ENCODE results near the gene RAC2.

RAC2 gene

DNA sequence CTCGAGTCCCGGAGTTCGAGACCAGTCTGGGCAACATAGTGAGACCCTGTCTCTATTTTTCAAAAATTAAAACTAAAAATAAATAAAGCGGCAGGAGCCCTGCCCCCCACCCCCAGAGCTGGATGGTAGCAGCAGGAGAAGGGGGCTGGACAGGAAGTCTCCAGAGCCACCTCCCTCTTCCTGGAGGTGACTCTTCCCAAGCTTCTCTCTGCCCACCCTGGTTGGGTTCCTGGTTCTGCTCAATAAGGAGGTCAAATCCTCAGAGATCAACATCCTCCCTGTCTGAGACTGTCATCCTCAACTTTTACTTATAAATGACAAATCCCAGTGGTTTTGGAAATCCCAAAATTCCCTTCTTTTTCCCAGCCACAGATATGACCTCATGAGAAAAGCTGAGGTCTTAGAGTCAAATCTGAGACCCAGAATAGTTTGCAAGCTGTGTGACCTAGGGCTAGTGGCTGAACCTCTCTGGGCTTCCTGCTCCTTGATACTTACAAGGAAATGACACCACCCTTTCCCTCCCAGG is 57.0 kb downstream of the RAC2 start:
- Histone ChIP-seq H3K4me3 (ENCODE audit: low read length) (peak overlapping the region; percentile 73), H3K27ac (ENCODE audit: low read depth, low read length) (peak overlapping the region; percentile 81), H3K4me1 (ENCODE audit: control insufficient read depth, insufficient read depth, low read length) (peaks cover 27% of the 10 kb centered on the region), H3K27me3 (ENCODE audit: control insufficient read depth, insufficient read depth, low read length) (no peaks in the 10 kb centered on the region), H3K9ac (ENCODE audit: low read length) (no peak overlapping the region), H3K36me3 (ENCODE audit: control insufficient read depth, insufficient read depth, low read length) (no peaks in the 10 kb centered on the region)

DNA sequence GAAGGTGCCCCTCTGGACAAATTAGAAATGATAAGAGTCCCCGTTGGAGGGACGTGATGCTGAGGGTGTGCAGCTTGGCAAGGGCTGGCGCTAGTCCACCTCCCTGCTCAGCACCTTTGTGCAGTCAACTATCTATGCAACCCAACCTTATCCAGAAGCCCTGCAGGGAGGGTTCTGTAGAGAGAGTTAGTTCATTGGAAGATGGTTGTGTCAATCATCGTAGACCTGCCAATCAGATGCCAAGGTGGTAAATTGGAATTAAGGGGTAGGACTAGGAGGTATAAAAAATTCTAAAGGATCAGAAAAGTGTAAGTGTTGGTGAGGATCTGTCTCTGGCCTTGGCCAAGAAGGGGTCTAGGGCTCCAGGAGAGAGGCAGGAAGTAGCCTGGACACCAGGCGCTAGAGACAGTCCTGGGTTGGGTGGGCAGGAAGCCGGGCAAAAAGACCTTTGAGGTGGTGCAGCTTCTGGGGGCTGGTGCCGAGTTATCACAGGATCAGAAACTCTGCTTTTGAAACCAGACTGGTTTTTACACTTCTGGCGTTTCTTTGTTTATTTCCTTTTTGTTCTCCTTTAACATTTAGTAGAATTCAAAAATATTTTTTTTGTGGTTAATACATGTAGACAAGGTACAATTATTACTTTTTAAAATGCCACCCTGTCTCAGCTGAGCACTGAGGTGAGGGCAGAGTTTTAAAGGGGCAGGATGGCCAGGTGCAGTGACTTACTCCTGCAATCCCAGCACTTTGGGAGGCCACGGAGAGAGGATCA is 57.7 kb downstream of the RAC2 start:
- H3K9ac ChIP-seq (ENCODE audit: low read length): no peak overlapping the region
- no peak overlapping the region for H3K27ac ChIP-seq (ENCODE audit: low read depth, low read length)
- no peak overlapping the region for H3K4me3 ChIP-seq (ENCODE audit: low read length)
- peaks cover 27% of the 10 kb centered on the region for H3K4me1 ChIP-seq (ENCODE audit: control insufficient read depth, insufficient read depth, low read length)
- H3K27me3 ChIP-seq (ENCODE audit: control insufficient read depth, insufficient read depth, low read length): no peaks in the 10 kb centered on the region
- H3K36me3 ChIP-seq (ENCODE audit: control insufficient read depth, insufficient read depth, low read length): no peaks in the 10 kb centered on the region

DNA sequence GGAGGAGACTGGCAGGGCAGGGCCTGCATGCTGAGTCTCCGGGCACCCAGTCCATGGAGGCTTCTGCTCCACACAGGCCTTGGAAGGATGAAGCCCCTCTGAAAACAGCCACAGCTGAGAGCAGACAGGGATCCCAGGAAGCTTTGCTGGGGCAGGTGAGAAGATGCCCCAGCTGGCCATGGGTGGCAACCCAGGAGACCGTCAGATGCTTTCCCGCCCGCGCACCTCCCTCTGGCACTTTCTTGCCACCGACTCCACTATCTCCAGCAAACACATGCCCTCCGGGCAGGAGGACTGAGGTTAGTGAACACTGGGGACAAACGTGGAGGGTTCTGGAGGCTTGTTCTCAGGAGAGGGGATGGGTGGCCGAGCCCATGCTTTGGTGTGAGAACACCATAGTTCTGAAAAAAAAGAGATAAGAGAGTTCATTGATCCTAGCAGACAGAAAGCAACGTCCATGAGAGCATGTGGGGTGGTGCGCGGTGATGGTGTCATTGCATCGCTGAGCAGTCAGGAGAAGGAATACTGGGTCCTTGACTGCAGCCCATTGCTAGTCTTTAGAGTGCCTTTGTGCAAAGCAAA is 58.3 kb downstream of the RAC2 start:
- Histone ChIP-seq H3K4me3 (ENCODE audit: low read length) (no peak overlapping the region), H3K27me3 (ENCODE audit: control insufficient read depth, insufficient read depth, low read length) (no peaks in the 10 kb centered on the region), H3K27ac (ENCODE audit: low read depth, low read length) (no peak overlapping the region), H3K9ac (ENCODE audit: low read length) (no peak overlapping the region), H3K36me3 (ENCODE audit: control insufficient read depth, insufficient read depth, low read length) (no peaks in the 10 kb centered on the region), H3K4me1 (ENCODE audit: control insufficient read depth, insufficient read depth, low read length) (peaks cover 27% of the 10 kb centered on the region)

DNA sequence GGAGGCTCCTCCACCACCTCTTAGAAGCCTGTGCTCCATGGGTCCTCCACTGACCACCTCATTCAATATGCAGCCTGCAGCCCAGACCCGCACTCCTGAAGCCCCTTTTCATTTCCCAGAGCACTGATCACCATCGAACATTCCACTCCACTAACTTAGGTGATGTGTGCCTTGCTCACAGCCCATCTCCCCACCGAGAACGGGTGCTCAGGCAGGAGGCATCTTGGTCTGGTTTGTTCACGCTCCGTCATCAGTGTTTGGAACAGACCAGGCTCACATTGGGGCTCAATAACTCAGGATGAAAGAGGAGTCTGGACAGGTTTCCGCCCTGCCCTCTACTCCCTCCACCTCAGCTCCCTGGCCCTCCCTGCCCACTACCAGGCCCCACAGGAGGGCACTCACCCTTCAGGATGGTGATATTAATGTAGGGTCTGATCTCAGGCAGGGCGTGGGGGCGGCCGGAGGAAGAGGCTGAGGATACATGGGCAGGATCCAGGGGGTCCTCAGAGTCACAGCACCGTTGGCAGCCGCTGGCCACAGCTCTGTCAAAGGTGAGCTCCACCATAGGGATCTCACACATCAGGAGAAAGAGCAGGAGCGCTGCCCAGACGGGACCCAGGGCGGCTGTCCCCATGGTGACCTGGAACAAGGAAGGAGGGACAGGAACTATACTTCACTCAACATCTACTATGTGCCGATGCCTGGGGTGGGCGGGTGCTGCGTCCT is 59.1 kb downstream of the RAC2 start:
- Histone ChIP-seq H3K27ac (ENCODE audit: low read depth, low read length) (no peak overlapping the region), H3K27me3 (ENCODE audit: control insufficient read depth, insufficient read depth, low read length) (no peaks in the 10 kb centered on the region), H3K36me3 (ENCODE audit: control insufficient read depth, insufficient read depth, low read length) (no peaks in the 10 kb centered on the region), H3K4me3 (ENCODE audit: low read length) (no peak overlapping the region), H3K4me1 (ENCODE audit: control insufficient read depth, insufficient read depth, low read length) (peaks cover 21% of the 10 kb centered on the region), H3K9ac (ENCODE audit: low read length) (no peak overlapping the region)

DNA sequence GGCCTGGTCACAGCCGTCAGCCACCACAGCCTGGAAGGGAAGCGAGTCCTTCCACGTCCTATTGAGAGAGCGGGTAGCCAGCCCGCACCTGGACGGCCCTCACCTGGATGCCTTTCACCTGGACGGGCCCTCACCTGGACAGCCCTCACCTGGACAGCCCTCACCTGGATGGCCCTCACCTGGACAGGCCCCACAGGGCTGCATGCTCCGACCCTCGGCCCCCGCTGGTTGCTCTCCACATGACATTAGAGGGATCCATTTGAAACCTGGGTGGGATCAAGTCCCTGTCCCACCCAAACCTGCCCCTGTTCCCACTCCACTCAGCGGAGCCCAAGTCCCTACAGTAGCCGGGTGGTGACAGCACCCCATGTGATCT is 59.7 kb downstream of the RAC2 start:
- Histone ChIP-seq H3K4me1 (ENCODE audit: control insufficient read depth, insufficient read depth, low read length) (peaks cover 17% of the 10 kb centered on the region), H3K36me3 (ENCODE audit: control insufficient read depth, insufficient read depth, low read length) (no peaks in the 10 kb centered on the region), H3K27ac (ENCODE audit: low read depth, low read length) (no peak overlapping the region)

GRCh38 chr22:37183432-37184379 is 60.4 kb downstream of the RAC2 start:
- no peaks in the 10 kb centered on the region for H3K36me3 ChIP-seq (ENCODE audit: control insufficient read depth, insufficient read depth, low read length)
- H3K4me3 ChIP-seq (ENCODE audit: low read length): no peak overlapping the region
- no peak overlapping the region for H3K9ac ChIP-seq (ENCODE audit: low read length)
- H3K27me3 ChIP-seq (ENCODE audit: control insufficient read depth, insufficient read depth, low read length): no peaks in the 10 kb centered on the region
- peaks cover 12% of the 10 kb centered on the region for H3K4me1 ChIP-seq (ENCODE audit: control insufficient read depth, insufficient read depth, low read length)
- no peak overlapping the region for H3K27ac ChIP-seq (ENCODE audit: low read depth, low read length)

More for the DNA sequence above, 59.7 kb downstream of the RAC2 start:
- Histone ChIP-seq H3K4me3 (ENCODE audit: low read length) (no peak overlapping the region), H3K9ac (ENCODE audit: low read length) (no peak overlapping the region), H3K27me3 (ENCODE audit: control insufficient read depth, insufficient read depth, low read length) (no peaks in the 10 kb centered on the region)

DNA sequence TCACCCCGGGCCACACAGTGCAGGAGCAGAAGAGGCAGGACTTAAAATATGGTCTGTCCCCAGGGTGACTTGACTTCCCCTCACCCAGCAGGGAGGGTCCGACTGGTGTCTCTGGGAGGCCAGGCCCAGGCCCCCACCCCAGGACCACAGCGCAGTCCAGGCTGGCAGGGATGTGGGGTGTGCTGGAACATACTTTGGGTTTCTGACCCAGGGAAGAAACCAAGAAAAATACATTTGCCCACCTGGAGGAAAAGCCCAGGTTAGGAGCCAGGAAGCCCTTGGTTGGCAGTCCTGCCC is 61.2 kb downstream of the RAC2 start:
- peaks cover 4% of the 10 kb centered on the region for H3K4me1 ChIP-seq (ENCODE audit: control insufficient read depth, insufficient read depth, low read length)
- H3K36me3 ChIP-seq (ENCODE audit: control insufficient read depth, insufficient read depth, low read length): no peaks in the 10 kb centered on the region
- H3K27me3 ChIP-seq (ENCODE audit: control insufficient read depth, insufficient read depth, low read length): no peaks in the 10 kb centered on the region
- no peak overlapping the region for H3K27ac ChIP-seq (ENCODE audit: low read depth, low read length)
- H3K4me3 ChIP-seq (ENCODE audit: low read length): no peak overlapping the region
- no peak overlapping the region for H3K9ac ChIP-seq (ENCODE audit: low read length)

DNA sequence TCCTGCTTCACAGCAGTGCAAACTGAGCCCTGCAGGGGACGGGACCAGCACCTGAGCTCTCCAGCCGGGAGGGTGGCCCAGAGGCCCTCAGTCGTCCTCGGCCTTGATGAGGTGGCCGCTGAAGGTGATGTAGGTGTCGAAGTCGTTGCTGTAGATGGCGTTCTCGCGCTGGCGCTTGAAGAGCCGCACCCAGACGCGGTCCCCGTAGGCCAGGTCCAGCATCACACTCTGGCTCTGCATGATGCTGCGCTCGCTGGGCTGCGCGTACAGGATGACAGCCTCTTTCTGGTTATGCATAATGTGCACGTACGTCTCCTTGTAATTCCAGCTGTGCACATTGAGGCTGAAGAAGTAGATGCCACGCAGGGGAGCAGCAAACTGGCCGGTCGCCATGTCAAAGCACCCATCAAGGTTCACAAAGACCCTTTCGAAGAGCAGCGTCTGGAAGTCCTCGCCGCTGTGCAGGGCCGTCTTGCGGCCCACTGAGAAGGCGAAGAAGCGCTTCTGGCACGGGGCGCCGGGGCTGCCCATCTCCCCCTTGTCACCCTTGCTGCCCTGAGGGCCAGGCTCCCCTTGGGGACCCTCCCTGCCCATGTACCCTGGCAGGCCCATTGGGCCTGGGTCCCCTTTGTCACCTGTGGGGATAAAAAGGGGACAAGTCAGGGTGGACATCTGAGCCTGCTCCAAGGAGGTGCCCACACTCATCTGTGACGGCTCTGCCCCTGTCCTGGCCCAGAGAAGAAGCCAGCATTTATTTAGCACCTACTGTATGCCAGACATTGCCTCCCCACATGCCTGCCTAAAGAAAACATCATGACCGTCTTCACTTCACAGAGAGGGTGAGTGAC is 61.7 kb downstream of the RAC2 start:
- Histone ChIP-seq H3K4me3 (ENCODE audit: low read length) (no peak overlapping the region), H3K27me3 (ENCODE audit: control insufficient read depth, insufficient read depth, low read length) (no peaks in the 10 kb centered on the region), H3K4me1 (ENCODE audit: control insufficient read depth, insufficient read depth, low read length) (peaks cover 3% of the 10 kb centered on the region)

DNA sequence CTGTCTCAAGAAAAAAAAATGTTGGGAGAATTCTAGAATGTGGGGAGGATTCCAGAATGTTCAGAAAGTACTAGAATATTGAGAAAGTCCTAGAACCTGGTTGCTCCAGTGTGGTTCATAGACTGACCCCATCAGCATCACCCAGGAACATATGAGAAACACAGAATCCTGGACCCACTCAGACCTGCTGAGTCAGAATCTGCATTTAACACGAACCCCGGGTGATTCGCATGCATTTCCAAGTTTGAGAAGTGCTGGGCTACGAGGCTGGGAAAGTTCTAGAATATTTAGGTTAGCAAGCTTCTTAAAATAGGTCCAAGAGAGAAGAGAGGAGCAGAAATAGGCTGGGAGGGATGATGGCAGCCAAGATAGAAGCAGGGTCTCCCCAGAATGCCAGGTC is 62.4 kb downstream of the RAC2 start:
- Histone ChIP-seq H3K27ac (ENCODE audit: low read depth, low read length) (no peak overlapping the region), H3K27me3 (ENCODE audit: control insufficient read depth, insufficient read depth, low read length) (no peaks in the 10 kb centered on the region), H3K36me3 (ENCODE audit: control insufficient read depth, insufficient read depth, low read length) (no peaks in the 10 kb centered on the region), H3K4me1 (ENCODE audit: control insufficient read depth, insufficient read depth, low read length) (peaks cover 5% of the 10 kb centered on the region), H3K9ac (ENCODE audit: low read length) (no peak overlapping the region), H3K4me3 (ENCODE audit: low read length) (no peak overlapping the region)

More for the DNA sequence above, 61.7 kb downstream of the RAC2 start:
- no peak overlapping the region for H3K9ac ChIP-seq (ENCODE audit: low read length)
- no peak overlapping the region for H3K27ac ChIP-seq (ENCODE audit: low read depth, low read length)
- no peaks in the 10 kb centered on the region for H3K36me3 ChIP-seq (ENCODE audit: control insufficient read depth, insufficient read depth, low read length)

- Histone ChIP-seq H3K4me1 (ENCODE audit: control insufficient read depth, insufficient read depth, low read length) (peaks cover 12% of the 10 kb centered on the region), H3K4me3 (ENCODE audit: low read length) (no peak overlapping the region), H3K9ac (ENCODE audit: low read length) (no peak overlapping the region), H3K27me3 (ENCODE audit: control insufficient read depth, insufficient read depth, low read length) (no peaks in the 10 kb centered on the region), H3K27ac (ENCODE audit: low read depth, low read length) (no peak overlapping the region), H3K36me3 (ENCODE audit: control insufficient read depth, insufficient read depth, low read length) (no peaks in the 10 kb centered on the region)
These were observed 63.4 kb downstream of the RAC2 start for GRCh38 chr22:37180531-37181231.
